Left ventricle myocardium inferior (tissue), 1 donor: ENCODE results near the gene CMTM6. TPM values are rescaled to one million over a fixed set of nuclear protein-coding genes. Genes with fewer than 3 reads are reported as not detected.
A peak's percentile ranks its signal among the peaks of the same experiment; 100 is the strongest.

ENCODE experiments used
- DNase-seq: peaks from one replicate; pipeline ENCODE4 v3.0.0-alpha.2; 2020
- H3K27ac ChIP-seq: fragments of 200-600 bp; replicated peaks from 2 replicates; pipeline ENCODE4 v1.8.0; 2021
- H3K27me3 ChIP-seq: fragments of 200-600 bp; 2 replicates; pipeline ENCODE4 v1.8.0; 2021; ENCODE audit warnings: low read depth
- H3K36me3 ChIP-seq: fragments of 200-600 bp; 2 replicates; pipeline ENCODE4 v1.8.0; 2021
- H3K4me1 ChIP-seq: fragments of 200-600 bp; 2 replicates; pipeline ENCODE4 v1.8.0; 2021
- H3K4me3 ChIP-seq: fragments of 200-600 bp; 2 replicates; pipeline ENCODE4 v1.8.0; 2021; ENCODE audit warnings: mild to moderate bottlenecking, moderate library complexity
- H3K9me3 ChIP-seq: fragments of 200-600 bp; replicated peaks from 2 replicates; pipeline ENCODE4 v1.8.0; 2021
- intact Hi-C: fragments of 100-400 bp; cut with micrococcal nuclease; formaldehyde crosslinking; loops from one replicate; pipeline ENCODE4 v1.11.0; 2022
- long read RNA-seq: library from polyadenylated mRNA; unstranded; transcript quantifications from one replicate; pipeline ENCODE4 v2.0.0, GENCODE V29; 2021
- total RNA-seq: library from RNA; stranded (reverse); fragmentation: NEBNext Ultra II Directional; extraction: Animal tissue kit (Norgen Biotek cat#: 25700); gene quantifications from one replicate; pipeline ENCODE4 v1.2.1, GENCODE V29; 2021
- TF ChIP-seq, protein P1 (sequence below): fragments of 200-600 bp; IDR thresholded peaks from 2 replicates; pipeline ENCODE4 v1.8.0; 2021; ENCODE audit warnings: antibody characterized with exemption, mild to moderate bottlenecking, borderline replicate concordance
- donor health status: DM: no; HTN: yes; CAD: no; lungs with severe emphysema.

CMTM6 gene
- 10.9 TPM for total RNA-seq
- long read RNA-seq, transcript CMTM6-201 (4 exons, 3,863 nt) = major isoform, 42 of 46 reads
- long read RNA-seq, partial matches to known transcripts = 0 of 46 reads
- long read RNA-seq, other reads (novel, unspliced or antisense) = 4 of 46 reads

- H3K27me3 ChIP-seq = no peaks in the 10 kb centered on the region
- TF ChIP-seq, protein P1, sequence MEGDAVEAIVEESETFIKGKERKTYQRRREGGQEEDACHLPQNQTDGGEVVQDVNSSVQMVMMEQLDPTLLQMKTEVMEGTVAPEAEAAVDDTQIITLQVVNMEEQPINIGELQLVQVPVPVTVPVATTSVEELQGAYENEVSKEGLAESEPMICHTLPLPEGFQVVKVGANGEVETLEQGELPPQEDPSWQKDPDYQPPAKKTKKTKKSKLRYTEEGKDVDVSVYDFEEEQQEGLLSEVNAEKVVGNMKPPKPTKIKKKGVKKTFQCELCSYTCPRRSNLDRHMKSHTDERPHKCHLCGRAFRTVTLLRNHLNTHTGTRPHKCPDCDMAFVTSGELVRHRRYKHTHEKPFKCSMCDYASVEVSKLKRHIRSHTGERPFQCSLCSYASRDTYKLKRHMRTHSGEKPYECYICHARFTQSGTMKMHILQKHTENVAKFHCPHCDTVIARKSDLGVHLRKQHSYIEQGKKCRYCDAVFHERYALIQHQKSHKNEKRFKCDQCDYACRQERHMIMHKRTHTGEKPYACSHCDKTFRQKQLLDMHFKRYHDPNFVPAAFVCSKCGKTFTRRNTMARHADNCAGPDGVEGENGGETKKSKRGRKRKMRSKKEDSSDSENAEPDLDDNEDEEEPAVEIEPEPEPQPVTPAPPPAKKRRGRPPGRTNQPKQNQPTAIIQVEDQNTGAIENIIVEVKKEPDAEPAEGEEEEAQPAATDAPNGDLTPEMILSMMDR = no peak
- peak within 1 kb of the TSS; percentile 98 for H3K27ac ChIP-seq
- no peaks in the 10 kb centered on the region for H3K36me3 ChIP-seq
- DNase-seq = peak; percentile 86
- H3K4me3 ChIP-seq = peak within 1 kb of the TSS; percentile 98
- no peaks in the 10 kb centered on the region for H3K9me3 ChIP-seq
- peaks cover 34% of the 10 kb centered on the region for H3K4me1 ChIP-seq
- intact Hi-C loops = no loop called here
These were observed at the start of gene CMTM6 for GRCh38 chr3:32502118-32502945. TSS of gene CMTM6 (minus strand) at chr3:32502852. CDS start at chr3:32502745, 107 bp downstream.

DNA sequence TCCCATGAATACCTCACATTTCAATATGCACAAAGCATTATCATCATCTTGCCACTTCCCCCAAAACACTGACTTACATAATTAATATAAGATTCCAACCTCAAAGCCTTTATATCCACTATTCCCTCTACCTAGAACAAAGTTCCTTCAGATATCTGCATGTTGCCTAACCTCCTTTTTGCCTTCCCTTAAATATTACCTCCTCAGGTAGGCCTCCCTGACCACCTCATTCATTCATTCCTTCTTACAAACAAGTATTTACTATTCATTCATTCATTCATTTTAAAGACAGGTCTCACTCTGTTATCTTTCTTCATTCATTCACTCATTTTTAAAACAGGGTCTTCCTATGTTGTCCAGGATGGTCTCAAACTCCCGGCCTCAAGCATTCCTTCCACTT is 49.4 kb upstream of the CMTM6 start:
- DNase-seq = no peak
- Histone ChIP-seq H3K4me1 (peaks cover 65% of the 10 kb centered on the region), H3K27ac (no peak overlapping the region), H3K9me3 (no peaks in the 10 kb centered on the region), H3K27me3 (no peaks in the 10 kb centered on the region), H3K36me3 (no peaks in the 10 kb centered on the region), H3K4me3 (no peak overlapping the region)
- TF ChIP-seq, protein P1 = no peak
- intact Hi-C loops = no loop called here

DNA sequence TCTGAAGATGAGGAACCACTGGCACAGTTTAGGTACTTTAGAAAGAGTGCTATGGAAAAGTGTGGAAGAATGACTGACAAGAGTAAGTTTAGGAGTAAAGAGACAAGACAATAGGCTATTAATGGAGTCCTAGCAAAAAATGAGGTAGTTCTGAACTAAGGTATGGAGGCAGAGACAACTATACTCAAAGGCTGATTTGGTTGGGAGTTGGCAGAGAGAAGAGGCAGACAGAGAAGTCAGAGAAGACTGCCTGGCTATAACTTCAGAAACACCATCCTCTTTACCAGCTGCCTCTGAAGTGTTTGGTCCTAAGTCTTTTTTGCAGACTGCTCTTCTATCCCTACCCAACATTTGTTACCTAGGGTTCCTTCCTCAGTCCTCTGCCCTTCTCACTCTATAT is 48.8 kb upstream of the CMTM6 start:
- H3K4me1 ChIP-seq = peaks cover 60% of the 10 kb centered on the region
- no peak for DNase-seq

GRCh38 chr3:32551087-32551486 is 48.4 kb upstream of the CMTM6 start:
- intact Hi-C loops = no loop called here
- Histone ChIP-seq H3K27me3 (no peaks in the 10 kb centered on the region), H3K4me1 (peaks cover 56% of the 10 kb centered on the region), H3K9me3 (no peaks in the 10 kb centered on the region), H3K27ac (no peak overlapping the region), H3K4me3 (no peak overlapping the region), H3K36me3 (no peaks in the 10 kb centered on the region)
- TF ChIP-seq, protein P1 = no peak
- DNase-seq = no peak

More for the DNA sequence above, 48.8 kb upstream of the CMTM6 start:
- TF ChIP-seq, protein P1 = no peak
- H3K9me3 ChIP-seq = no peaks in the 10 kb centered on the region
- no peak overlapping the region for H3K4me3 ChIP-seq
- no peaks in the 10 kb centered on the region for H3K27me3 ChIP-seq
- intact Hi-C loops = no loop called here
- H3K27ac ChIP-seq = no peak overlapping the region
- H3K36me3 ChIP-seq = no peaks in the 10 kb centered on the region

DNA sequence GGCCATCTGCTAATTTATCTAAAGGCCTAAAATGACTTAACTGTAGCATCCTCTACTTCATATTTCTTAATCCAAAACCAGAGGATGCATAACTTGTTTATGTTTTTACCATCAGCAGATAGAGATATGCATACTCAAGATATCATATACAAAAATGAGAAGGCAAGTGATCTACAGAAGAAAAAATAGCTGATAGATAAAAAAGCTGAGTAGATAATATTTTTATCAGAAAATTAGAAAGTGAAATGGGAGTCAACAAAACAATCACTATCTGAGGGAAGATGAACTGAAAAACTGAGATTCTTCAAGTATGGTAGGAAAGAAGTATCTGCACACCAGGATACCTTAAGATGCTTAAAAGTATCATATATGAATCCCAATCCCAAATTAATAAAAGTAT is 42.7 kb upstream of the CMTM6 start:
- TF ChIP-seq, protein P1 = no peak
- peaks cover 34% of the 10 kb centered on the region for H3K4me1 ChIP-seq
- H3K27me3 ChIP-seq = no peaks in the 10 kb centered on the region
- no peak for DNase-seq
- H3K9me3 ChIP-seq = no peaks in the 10 kb centered on the region
- no peak overlapping the region for H3K4me3 ChIP-seq
- no peak overlapping the region for H3K27ac ChIP-seq
- H3K36me3 ChIP-seq = peaks cover 9% of the 10 kb centered on the region
- intact Hi-C loops = no loop called here
